Activated CD8-positive, alpha-beta memory T cell treated with anti-CD3 and anti-CD28 coated beads for 36 hours (primary cell): ENCODE measurements around the gene TTC34. TPM values are rescaled to one million over a fixed set of nuclear protein-coding genes. Genes with fewer than 3 reads are reported as not detected.
"Not testable (repeated sequence)": the region's sequence is repeated elsewhere in the genome, so short reads cannot be mapped to it uniquely, and the experiment has no call there.

ENCODE experiments used
- CTCF ChIA-PET: fragments of 350-600 bp; sonication (Branson Sonifier 250); formaldehyde crosslinking; loops from one replicate; lab custom pipeline; 2021; ENCODE audit warnings: antibody characterized with exemption; lab: Charles Lee
- POLR2A ChIA-PET: fragments of 350-600 bp; sonication (Branson Sonifier 250); formaldehyde crosslinking; loops from one replicate; lab custom pipeline; 2021; ENCODE audit warnings: antibody characterized with exemption; lab: Charles Lee
- total RNA-seq, 2 experiments: library from RNA; stranded (reverse); gene quantifications; one replicate each; pipeline ENCODE4 v1.2.3, GENCODE V29; 2021

TTC34 gene
- total RNA-seq, 2 experiments from 2014 or later = 1.0 to 1.1 TPM

DNA sequence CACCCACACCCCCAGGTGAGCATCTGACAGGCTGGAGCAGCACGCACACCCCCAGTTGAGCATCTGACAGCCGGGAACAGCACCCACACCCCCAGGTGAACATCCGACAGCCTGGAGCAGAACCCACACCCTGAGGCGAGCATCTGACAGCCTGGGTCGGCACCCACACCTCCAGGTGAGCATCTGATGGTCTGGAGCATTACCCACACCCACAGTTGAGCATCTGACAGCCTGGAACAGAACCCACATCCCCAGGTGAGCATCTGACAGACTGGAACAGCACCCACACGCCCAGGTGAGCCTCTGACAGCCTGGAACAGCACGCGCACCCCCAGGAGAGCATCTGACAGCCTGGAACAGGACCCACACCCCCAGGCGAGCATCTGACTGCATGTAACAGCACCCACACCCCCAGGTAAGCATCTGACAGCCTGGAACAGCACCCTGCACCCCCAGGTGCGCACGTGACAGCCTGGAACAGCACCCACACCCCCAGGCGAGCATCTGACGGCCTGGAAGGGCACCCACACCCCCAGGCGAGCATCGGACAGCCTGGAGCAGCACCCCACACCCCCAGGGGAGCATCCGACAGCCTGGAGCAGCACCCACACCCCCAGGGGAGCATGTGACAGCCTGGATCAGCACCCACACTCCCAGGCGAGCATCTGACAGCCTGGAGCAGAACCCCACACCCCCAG lies 113.7 kb downstream of the TTC34 start:
- CTCF ChIA-PET, POLR2A ChIA-PET: not testable (repeated sequence)

DNA sequence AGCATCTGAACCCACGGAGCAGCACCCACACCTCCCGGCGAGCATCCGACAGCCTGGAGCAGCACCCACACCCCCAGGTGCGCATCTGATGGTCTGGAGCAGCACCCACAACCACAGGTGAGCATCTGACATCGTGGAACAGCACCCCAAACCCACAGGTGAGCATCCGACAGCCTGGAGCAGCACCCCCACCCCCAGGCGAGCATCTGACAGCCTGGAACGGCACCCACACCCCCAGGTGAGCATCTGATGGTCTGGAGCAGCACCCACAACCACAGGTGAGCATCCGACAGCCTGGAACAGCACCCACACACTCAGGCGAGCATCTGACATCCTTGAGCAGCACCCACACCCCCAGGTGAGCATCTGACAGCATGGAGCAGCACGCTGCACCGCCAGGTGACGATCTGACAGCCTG lies 114.3 kb downstream of the TTC34 start:
- CTCF ChIA-PET, POLR2A ChIA-PET: not testable (repeated sequence)

DNA sequence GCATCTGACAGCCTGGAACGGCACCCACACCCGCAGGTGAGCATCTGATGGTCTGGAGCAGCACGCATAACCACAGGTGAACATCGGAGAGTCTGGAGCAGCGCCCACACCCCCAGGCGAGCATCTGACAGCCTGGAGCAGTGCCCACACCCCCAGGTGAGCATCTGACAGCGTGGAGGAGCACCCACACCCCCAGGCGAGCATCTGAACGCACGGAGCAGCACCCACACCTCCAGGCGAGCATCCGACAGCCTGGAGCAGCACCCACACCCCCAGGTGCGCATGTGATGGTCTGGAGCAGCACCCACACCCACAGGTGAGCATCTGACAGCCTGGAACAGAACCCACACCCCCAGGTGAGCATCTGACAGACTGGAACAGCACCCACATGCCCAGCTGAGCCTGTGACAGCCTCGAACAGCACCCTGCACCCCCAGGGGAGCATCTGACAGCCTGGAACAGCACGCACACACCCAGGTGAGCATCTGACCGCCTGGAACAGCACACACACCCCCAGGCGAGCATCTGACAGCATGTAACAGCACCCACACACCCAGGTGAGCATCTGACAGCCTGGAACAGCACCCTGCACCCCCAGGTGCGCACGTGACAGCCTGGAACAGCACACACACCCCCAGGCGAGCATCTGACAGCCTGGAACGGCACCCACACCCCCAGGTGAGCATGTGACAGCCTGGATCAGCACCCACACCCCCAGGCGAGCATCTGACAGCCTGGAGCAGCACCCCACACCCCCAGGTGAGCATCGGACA lies 115.2 kb downstream of the TTC34 start:
- POLR2A ChIA-PET, CTCF ChIA-PET: not testable (repeated sequence)

DNA sequence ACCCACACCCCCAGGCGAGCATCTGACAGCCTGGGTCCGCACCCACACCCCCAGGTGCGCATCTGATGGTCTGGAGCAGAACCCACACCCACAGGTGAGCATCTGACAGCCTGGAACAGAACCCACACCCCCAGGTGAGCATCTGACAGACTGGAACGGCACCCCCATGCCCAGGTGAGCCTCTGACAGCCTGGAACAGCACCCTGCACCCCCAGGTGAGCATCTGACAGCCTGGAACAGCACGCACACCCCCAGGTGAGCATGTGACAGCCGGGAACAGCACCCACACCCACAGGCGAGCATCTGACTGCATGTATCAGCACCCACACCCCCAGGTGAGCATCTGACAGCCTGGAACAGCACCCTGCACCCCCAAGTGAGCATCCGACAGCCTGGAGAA lies 115.8 kb downstream of the TTC34 start:
- POLR2A ChIA-PET, CTCF ChIA-PET: not testable (repeated sequence)

DNA sequence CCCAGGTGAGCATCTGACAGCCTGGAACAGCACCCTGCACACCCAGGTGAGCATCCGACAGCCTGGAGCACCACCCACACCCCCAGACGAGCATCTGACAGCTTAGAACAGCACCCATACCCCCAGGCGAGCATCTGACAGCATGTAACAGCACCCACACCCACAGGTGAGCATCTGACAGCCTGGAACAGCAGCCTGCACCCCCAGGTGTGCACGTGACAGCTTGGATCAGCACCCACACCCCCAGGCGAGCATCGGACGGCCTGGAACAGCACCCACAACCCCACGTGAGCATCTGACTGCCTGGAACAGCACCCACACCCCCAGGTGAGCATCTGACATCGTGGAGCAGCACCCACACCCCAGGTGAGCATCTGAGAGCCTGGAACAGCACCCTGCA lies 116.6 kb downstream of the TTC34 start:
- POLR2A ChIA-PET, CTCF ChIA-PET: not testable (repeated sequence)

DNA sequence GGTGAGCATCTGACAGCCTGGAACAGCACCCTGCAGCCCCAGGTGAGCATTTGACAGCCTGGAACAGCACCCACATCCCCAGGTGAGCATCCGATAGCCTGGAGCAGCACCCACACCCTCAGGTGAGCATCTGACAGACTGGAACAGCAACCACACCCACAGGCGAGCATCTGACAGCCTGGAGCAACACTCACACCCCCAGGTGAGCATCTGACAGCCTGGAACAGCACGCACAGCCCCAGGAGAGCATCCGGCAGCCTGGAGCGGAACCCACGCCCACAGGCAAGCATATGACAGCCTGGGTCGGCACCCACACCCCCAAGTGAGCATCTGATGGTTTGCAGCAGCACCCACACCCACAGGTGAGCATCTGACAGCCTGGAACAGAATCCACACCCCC lies 117.5 kb downstream of the TTC34 start:
- POLR2A ChIA-PET, CTCF ChIA-PET: not testable (repeated sequence)

DNA sequence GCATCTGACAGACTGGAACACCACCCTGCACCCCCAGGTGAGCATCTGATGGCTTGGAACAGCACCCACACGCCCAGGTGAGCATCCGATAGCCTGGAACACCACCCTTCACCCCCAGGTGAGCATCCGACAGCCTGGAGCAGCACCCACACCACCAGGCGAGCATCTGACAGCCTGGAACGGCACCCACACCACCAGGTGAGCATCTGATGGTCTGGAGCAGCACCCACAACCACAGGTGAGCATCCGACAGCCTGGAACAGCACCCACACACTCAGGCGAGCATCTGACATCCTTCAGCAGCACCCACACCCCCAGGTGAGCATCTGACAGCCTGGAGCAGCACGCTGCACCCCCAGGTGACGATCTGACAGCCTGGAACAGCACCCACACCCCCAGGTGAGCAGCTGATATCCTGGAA lies 118.2 kb downstream of the TTC34 start:
- POLR2A ChIA-PET, CTCF ChIA-PET: not testable (repeated sequence)

DNA sequence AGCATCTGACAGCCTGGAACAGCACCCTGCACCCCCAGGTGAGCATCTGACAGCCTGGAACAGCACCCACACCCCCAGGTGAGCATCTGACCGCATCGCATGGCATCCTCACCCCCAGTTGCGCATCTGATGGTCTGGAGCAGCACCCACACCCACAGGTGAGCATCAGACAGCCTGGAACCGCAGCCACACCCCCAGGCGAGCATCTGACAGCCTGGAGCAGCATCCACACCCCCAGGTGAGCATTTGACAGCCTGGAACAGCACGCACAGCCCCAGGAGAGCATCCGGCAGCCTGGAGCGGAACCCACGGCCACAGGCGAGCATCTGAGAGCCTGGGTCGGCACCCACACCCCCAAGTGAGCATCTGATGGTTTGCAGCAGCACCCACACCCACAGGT lies 118.6 kb downstream of the TTC34 start:
- CTCF ChIA-PET, POLR2A ChIA-PET: not testable (repeated sequence)

DNA sequence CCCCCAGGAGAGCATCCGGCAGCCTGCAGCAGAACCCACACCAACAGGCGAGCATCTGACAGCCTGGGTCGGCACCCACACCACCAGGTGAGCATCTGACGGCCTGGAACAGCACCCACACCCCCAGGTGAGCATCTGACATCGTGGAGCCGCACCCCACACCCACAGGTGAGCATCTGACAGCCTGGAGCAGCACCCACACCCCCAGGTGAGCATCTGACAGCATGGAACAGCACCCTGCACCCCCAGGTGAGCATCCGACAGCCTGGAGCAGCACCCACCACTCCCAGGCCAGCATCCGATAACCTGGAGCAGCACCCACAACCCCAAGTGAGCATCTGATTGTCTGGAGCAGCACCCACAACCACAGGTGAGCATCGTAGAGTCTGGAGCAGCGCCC lies 124.8 kb downstream of the TTC34 start:
- CTCF ChIA-PET = not testable (repeated sequence)

DNA sequence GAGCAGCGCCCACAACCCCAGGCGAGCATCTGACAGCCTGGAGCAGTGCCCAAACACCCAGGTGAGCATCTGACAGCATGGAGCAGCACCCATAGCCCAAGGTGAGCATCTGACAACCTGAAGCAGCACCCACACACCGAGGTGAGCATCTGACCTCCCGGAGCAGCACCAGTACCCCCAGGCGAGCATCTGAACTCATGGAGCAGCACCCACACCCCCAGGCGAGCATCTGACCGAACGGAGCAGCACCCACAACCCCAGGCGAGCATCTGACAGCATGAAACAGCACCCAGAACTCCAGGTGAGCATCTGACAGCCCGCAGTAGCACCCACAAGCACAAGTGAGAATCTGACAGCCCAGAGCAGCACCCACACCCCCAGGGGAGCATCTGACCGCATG lies 129.8 kb downstream of the TTC34 start:
- CTCF ChIA-PET, POLR2A ChIA-PET: not testable (repeated sequence)

More for the DNA sequence above, 124.8 kb downstream of the TTC34 start:
- POLR2A ChIA-PET = not testable (repeated sequence)

DNA sequence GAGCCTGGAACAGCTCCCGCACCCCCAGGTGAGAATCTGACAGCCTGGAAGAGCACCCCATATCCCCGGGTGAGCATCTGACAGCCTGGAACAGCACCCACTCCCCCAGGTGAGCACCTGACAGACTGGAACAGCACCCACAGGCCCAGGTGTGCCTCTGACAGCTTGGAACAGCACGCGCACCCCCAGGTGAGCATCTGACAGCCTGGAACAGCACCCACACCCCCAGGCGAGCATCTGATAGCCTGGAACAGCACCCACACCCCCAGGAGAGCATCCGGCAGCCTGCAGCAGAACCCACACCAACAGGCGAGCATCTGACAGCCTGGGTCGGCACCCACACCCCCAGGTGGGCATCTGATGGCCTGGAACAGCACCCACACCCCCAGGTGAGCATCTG lies 141.7 kb downstream of the TTC34 start:
- CTCF ChIA-PET, POLR2A ChIA-PET: not testable (repeated sequence)

DNA sequence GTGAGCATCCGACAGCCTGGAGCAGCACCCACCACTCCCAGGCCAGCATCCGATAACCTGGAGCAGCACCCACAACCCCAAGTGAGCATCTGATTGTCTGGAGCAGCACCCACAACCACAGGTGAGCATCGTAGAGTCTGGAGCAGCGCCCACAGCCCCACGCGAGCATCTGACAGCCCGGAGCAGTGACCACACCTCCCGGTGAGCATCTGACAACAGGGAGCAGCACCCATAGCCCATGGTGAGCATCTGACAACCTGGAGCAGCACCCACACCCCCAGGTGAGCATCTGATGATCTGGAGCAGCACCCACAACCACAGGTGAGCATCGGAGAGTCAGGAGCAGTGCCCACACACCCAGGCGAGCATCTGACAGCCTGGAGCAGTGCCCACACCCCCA lies 143.6 kb downstream of the TTC34 start:
- POLR2A ChIA-PET, CTCF ChIA-PET: not testable (repeated sequence)

DNA sequence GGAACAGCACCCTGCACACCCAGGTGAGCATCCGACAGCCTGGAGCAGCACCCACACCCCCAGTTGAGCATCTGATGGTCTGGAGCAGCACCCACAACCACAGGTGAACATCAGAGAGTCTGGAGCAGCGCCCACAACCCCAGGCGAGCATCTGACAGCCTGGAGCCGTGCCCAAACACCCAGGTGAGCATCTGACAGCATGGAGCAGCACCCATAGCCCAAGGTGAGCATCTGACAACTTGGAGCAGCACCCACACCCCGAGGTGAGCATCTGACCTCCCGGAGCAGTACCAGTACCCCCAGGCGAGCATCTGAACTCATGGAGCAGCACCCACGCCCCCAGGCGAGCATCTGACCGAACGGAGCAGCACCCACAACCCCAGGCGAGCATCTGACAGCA lies 144.4 kb downstream of the TTC34 start:
- CTCF ChIA-PET, POLR2A ChIA-PET: not testable (repeated sequence)

DNA sequence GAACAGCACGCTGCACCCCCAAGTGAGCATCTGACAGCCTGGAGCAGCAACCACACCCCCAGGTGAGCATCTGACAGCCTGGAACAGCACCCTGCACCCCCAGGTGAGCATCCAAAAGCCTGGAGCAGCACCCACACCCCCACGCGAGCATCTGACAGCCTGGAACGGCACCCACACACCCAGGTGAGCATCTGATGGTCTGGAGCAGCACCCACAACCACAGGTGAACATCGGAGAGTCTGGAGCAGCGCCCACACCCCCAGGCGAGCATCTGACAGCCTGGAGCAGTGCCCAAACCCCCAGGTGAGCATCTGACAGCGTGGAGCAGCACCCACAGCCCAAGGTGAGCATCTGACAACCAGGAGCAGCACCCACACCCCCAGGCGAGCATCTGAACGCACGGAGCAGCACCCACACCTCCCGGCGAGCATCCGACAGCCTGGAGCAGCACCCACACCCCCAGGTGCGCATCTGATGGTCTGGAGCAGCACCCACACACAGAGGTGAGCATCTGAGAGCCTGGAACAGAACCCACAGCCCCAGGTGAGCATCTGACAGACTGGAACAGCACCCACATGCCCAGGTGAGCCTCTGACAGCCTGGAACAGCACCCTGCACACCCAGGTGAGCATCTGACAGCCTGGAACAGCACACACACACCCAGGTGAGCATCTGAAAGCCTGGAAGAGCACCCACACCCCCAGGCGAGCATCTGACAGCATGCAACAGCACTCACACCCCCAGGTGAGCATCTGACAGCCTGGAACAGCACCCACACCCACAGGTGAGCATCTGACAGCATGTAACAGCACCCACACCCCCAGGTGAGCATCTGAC lies 145.7 kb downstream of the TTC34 start:
- POLR2A ChIA-PET, CTCF ChIA-PET: not testable (repeated sequence)

DNA sequence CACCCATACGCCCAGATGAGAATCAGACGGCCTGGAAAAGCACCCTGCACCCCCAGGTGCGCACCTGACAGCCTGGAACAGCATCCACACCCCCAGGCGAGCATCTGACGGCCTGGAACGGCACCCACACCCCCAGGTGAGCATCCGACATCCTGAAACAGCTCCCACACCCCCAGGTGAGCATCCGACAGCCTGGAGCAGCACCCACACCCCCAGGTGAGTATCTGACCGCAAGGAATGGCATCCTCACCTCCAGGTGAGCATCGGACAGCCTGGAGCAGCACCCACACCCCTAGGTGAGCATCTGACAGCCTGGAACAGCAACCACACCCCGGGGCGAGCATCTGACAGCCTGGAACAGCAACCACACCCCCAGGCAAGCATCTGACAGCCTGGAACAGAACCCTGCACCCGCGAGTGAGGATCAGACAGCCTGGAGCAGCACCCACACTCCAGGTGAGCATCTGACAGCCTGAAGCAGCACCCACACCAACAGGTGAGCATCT lies 147.0 kb downstream of the TTC34 start:
- POLR2A ChIA-PET, CTCF ChIA-PET: not testable (repeated sequence)

DNA sequence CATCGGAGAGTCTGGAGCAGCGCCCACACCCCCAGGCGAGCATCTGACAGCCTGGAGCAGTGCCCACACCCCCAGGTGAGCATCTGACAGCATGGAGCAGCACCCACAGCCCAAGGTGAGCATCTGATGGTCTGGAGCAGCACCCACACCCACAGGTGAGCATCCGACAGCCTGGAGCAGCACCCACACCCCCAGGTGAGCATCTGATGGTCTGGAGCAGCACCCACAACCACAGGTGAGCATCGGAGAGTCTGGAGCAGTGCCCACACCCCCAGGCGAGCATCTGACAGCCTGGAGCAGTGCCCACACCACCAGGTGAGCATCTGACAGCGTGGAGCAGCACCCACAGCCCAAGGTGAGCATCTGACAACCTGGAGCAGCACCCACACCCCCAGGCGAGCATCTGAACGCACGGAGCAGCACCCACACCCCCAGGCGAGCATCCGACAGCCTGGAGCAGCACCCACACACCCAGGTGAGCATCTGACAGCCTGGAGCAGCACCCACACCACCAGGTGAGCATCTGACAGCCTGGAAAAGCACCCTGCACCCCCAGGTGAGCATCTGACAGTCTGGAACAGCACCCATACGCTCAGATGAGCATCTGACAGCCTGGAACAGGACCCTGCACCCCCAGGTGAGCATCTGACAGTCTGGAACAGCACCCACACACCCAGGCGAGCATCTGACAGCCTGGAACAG lies 147.6 kb downstream of the TTC34 start:
- POLR2A ChIA-PET = not testable (repeated sequence)

DNA sequence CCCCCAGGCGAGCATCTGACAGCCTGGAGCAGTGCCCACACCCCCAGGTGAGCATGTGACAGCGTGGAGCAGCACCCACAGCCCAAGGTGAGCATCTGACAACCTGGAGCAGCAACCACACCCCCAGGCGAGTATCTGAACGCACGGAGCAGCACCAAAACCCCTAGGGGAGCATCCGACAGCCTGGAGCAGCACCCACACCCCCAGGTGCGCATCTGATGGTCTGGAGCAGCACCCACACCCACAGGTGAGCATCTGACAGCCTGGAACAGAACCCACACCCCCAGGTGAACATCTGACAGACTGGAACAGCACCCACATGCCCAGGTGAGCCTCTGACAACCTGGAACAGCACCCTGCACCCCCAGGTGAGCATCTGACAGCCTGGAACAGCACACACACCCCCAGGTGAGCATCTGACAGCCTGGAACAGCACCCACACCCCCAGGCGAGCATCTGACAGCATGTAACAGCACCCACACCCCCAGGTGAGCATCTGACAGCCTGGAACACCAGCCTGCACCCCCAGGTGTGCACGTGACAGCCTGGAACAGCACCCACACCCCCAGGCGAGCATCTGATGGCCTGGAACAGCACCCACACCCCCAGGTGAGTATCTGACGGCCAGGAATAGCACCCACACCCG lies 148.4 kb downstream of the TTC34 start:
- POLR2A ChIA-PET, CTCF ChIA-PET: not testable (repeated sequence)

More for the DNA sequence above, 147.6 kb downstream of the TTC34 start:
- CTCF ChIA-PET = not testable (repeated sequence)

DNA sequence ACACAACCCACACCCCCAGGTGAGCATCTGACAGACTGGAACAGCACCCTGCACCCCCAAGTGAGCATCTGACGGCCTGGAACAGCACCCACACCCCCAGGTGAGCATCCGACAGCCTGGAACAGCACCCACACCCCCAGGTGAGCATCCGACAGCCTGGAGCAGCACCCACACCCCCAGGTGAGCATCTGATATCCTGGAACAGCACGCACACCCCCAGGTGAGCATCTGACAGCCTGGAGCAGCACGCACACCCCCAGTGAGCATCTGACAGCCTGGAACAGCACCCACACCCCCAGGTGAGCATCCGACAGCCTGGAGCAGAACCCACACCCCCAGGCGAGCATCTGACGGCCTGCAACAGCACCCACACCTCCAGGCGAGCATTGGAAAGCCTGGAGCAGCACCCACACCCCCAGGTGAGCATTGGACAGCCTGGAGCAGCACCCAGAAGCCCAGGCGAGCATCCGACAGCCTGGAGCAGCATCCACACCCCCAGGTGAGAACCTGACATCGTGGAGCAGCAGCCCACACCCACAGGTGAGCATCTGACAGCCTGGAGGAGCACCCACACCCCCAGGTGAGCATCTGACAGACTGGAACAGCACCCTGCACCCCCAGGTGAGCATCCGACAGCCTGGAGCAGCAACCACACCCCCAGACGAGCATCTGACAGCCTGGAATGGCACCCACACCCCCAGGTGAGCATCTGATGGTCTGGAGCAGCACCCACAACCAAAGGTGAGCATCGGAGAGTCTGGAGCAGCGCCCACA lies 149.2 kb downstream of the TTC34 start:
- CTCF ChIA-PET, POLR2A ChIA-PET: not testable (repeated sequence)
